Measurements from ENCODE around the gene PALMD. TPM values are rescaled to one million over a fixed set of nuclear protein-coding genes. Genes with fewer than 3 reads are reported as not detected.
A peak's percentile ranks its signal among the peaks of the same experiment; 100 is the strongest.

PALMD gene
- polyA plus RNA-seq, 1 of the 3 experiments (the other 2 are of a cell fraction) = 1.8 TPM

- Histone ChIP-seq H3F3A (replicated peaks; ENCODE audit: insufficient read depth) (no peaks in the 10 kb centered on the region), H3K27me3 (ENCODE audit: insufficient read depth) (no peaks in the 10 kb centered on the region), H3K9me3 (no peaks in the 10 kb centered on the region), H3K9me2 (no peaks in the 10 kb centered on the region), H2AFZ (ENCODE audit: low read depth) (no peak overlapping the region), H3K79me2 (ENCODE audit: insufficient read depth) (peaks cover 13% of the 10 kb centered on the region; the same call in 1 of the 2 replicates), H4K20me1 (ENCODE audit: insufficient read depth) (no peaks in the 10 kb centered on the region), H3K27ac (ENCODE audit: low read depth in 2 of 2, low read length in 1 of 2) (peak overlapping the region in 1 of 2 experiments; percentile 8; a peak in 2 of 4 replicates), H3K4me3 (ENCODE audit: low read depth in 2 of 2, low read length in 1 of 2) (no peak overlapping the region), H3K4me2 (no peak overlapping the region), H3K36me3 (replicated peaks in 1 of 2; ENCODE audit: control insufficient read depth in 1 of 2, insufficient read depth in 2 of 2, low read length in 1 of 2) (peaks cover 0 to 11% of the 10 kb centered on the region in 2 experiments), H3K4me1 (ENCODE audit: control insufficient read depth in 1 of 2, insufficient read depth in 2 of 2, low read depth in 1 of 2, low read length in 1 of 2) (peaks cover 2 to 10% of the 10 kb centered on the region in 2 experiments; a peak in 2 of 4 replicates), H3K9ac (no peak overlapping the region)
- WGBS (ENCODE audit: low lambda C conversion rate) = 56% methylated on average over 3 of the region's 3 CpGs
- TF ChIP-seq NRF1 (IDR thresholded peaks at IDR 0.05; ENCODE audit: low read depth, low read length) (no peak), FOXJ3 (CRISPR knock-in tag; IDR thresholded peaks at IDR 0.05) (no peak), ELF1 (IDR thresholded peaks at IDR 0.05) (no peak), TAF1 (IDR thresholded peaks at IDR 0.05; ENCODE audit: borderline replicate concordance, low read depth, low read length) (no peak), FOSL2 (IDR thresholded peaks at IDR 0.05; ENCODE audit: borderline replicate concordance, low read depth) (no peak), GABPA (IDR thresholded peaks at IDR 0.05; ENCODE audit: low read depth) (no peak), EZH2phosphoT487 (IDR thresholded peaks at IDR 0.05; ENCODE audit: borderline replicate concordance, low read depth) (no peak), JUND (IDR thresholded peaks at IDR 0.05) (no peak), TCF12 (IDR thresholded peaks at IDR 0.05) (no peak), EP300 (IDR thresholded peaks at IDR 0.05; ENCODE audit: borderline replicate concordance in 1 of 2, low read depth in 1 of 2, low read length in 1 of 2) (no peak), RAD21 (IDR thresholded peaks at IDR 0.05; ENCODE audit: low read length) (no peak), SIN3A (IDR thresholded peaks at IDR 0.05; ENCODE audit: borderline replicate concordance, low read depth, low read length) (no peak), ZBTB33 (IDR thresholded peaks at IDR 0.05; ENCODE audit: borderline replicate concordance, low read depth) (no peak), CTCF (IDR thresholded peaks at IDR 0.05) (no peak), PBX3 (IDR thresholded peaks at IDR 0.05) (no peak), MEF2A (IDR thresholded peaks at IDR 0.05; ENCODE audit: borderline replicate concordance, low read depth) (no peak), CHD2 (IDR thresholded peaks at IDR 0.05; ENCODE audit: low read length, partially characterized antibody) (no peak), IRF3 (IDR thresholded peaks at IDR 0.05; ENCODE audit: low read depth, low read length) (no peak), GATA2 (CRISPR knock-in tag; IDR thresholded peaks at IDR 0.05) (no peak)
- DNase-seq = no peak
- ChIA-PET POLR2A (no interaction called here), CTCF (interaction anchor here (1.3 to 1.7 kb wide), 3 partner anchors 11 to 27 kb away, joined by 3 to 5 read pairs (median 4); no protein-coding TSS in a partner anchor)
Observed at GRCh38 chr1:99662539-99663080, 16.7 kb downstream of the PALMD start.
